Measurements from ENCODE around the gene LIPC. TPM values are rescaled to one million over a fixed set of nuclear protein-coding genes. Genes with fewer than 3 reads are reported as not detected.

Gene LIPC
- total RNA-seq, 4 donors from 2014 or later = 0.47 TPM; not detected in 3

- Histone ChIP-seq H3K27me3 (no peaks in the 10 kb centered on the region), H3K4me3 (no peak overlapping the region), H3K4me1 (no peaks in the 10 kb centered on the region), H3K27ac (no peak overlapping the region), H3K36me3 (peaks cover 0 to 29% of the 10 kb centered on the region in 2 donors), H3K9me3 (no peaks in the 10 kb centered on the region)
- in situ Hi-C loops (cut with MboI; ENCODE audit: low sequenced_read_pairs in 4 of 4) (no loop called here), intact Hi-C loops (cut with DNase I; ENCODE audit: low total_unique reads) (loop anchor here (1.0 kb wide), 1 partner anchor 34 kb away; no protein-coding TSS in a partner anchor)
- ATAC-seq (no peak), DNase-seq (no peak)
- TF ChIP-seq, protein P1, sequence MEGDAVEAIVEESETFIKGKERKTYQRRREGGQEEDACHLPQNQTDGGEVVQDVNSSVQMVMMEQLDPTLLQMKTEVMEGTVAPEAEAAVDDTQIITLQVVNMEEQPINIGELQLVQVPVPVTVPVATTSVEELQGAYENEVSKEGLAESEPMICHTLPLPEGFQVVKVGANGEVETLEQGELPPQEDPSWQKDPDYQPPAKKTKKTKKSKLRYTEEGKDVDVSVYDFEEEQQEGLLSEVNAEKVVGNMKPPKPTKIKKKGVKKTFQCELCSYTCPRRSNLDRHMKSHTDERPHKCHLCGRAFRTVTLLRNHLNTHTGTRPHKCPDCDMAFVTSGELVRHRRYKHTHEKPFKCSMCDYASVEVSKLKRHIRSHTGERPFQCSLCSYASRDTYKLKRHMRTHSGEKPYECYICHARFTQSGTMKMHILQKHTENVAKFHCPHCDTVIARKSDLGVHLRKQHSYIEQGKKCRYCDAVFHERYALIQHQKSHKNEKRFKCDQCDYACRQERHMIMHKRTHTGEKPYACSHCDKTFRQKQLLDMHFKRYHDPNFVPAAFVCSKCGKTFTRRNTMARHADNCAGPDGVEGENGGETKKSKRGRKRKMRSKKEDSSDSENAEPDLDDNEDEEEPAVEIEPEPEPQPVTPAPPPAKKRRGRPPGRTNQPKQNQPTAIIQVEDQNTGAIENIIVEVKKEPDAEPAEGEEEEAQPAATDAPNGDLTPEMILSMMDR (IDR thresholded peaks at IDR 0.05 in 4 of 5, conservative IDR thresholded peaks at IDR 0.05 in 1 of 5) = no peak
- TF ChIP-seq POLR2A (IDR thresholded peaks at IDR 0.05) = no peak
Observed at GRCh38 chr15:58611731-58612676, 180.2 kb downstream of the LIPC start.

DNA sequence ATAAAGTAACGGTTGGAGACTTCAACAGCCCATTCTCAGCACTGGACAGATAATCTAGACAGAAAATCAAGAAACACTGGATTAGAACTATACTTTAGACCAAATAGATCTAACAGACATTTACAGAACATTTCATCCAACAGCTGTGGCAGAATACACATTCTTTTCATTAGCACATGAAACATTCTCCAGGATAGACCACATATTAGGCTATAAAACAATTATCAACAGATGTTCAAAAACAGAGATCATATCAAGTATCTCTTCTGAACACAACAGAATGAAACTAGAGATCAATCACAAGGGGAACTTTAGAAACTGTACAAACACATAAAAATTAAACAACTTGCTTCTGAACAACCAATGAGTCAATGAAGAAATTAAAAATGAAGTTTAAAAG is 184.4 kb downstream of the LIPC start:
- in situ Hi-C loops (cut with MboI; ENCODE audit: low sequenced_read_pairs in 4 of 4) = no loop called here
- intact Hi-C loops (cut with DNase I; ENCODE audit: low total_unique reads) = no loop called here
- no peak overlapping the region for H3K4me3 ChIP-seq
- DNase-seq (no peak), ATAC-seq (no peak)
- TF ChIP-seq POLR2A (IDR thresholded peaks at IDR 0.05) = no peak
- TF ChIP-seq, protein P1 (IDR thresholded peaks at IDR 0.05 in 4 of 5, conservative IDR thresholded peaks at IDR 0.05 in 1 of 5) = no peak
- no peaks in the 10 kb centered on the region for H3K27me3 ChIP-seq
- peaks cover 0 to 17% of the 10 kb centered on the region in 2 donors for H3K36me3 ChIP-seq
- H3K9me3 ChIP-seq = no peaks in the 10 kb centered on the region
- H3K4me1 ChIP-seq = no peaks in the 10 kb centered on the region
- no peak overlapping the region for H3K27ac ChIP-seq
